GM12891 (cell line): ENCODE results near the gene PDCD1LG2.
A peak's percentile ranks its signal among the peaks of the same experiment; 100 is the strongest.

Source experiments
- PAX5 ChIP-seq: IDR thresholded peaks from 2 replicates; pipeline ENCODE4 v1.6.1; 2011; ENCODE audit warnings: low read length, moderate library complexity, mild to moderate bottlenecking; ENCODE audit not compliant: insufficient read depth, severe bottlenecking
- POLR2A ChIP-seq: IDR thresholded peaks from 2 replicates; pipeline ENCODE4 v1.6.1; 2011; ENCODE audit warnings: low read depth, low read length, control low read depth
- POLR2AphosphoS5 ChIP-seq: IDR thresholded peaks from 2 replicates; pipeline ENCODE4 v1.6.1; 2011; ENCODE audit warnings: low read depth, low read length, control low read depth
- POU2F2 ChIP-seq: IDR thresholded peaks from 2 replicates; pipeline ENCODE4 v1.6.1; 2011; ENCODE audit warnings: low read depth, mild to moderate bottlenecking, control low read depth, low read length, moderate library complexity
- SPI1 ChIP-seq: IDR thresholded peaks from 2 replicates; pipeline ENCODE4 v1.6.1; 2011; ENCODE audit warnings: low read depth, low read length, control low read depth
- TAF1 ChIP-seq: IDR thresholded peaks from 2 replicates; pipeline ENCODE4 v1.6.1; 2011; ENCODE audit warnings: low read depth, low read length, control low read depth

- TF ChIP-seq POLR2AphosphoS5 (no peak), POLR2A (no peak), TAF1 (0 out of 2 replicates have a peak, but pooled peaks have one; percentile 32), PAX5 (no peak), POU2F2 (0 out of 2 replicates have a peak, but pooled peaks have one; percentile 43), SPI1 (no peak)
Measured at GRCh38 chr9:5587024-5587423, 76.7 kb downstream of the PDCD1LG2 start.
